H1 (cell line): Measurements from ENCODE around the gene GNGT2. TPM values are rescaled to one million over a fixed set of nuclear protein-coding genes. Genes with fewer than 3 reads are reported as not detected.

ENCODE experiments used
- CTCF ChIA-PET: fragments of 300-600 bp; sonication (Branson Sonifier 250); formaldehyde crosslinking; loops from one replicate; lab custom pipeline; 2021; ENCODE audit not compliant: partially characterized antibody; lab: Charles Lee
- POLR2A ChIA-PET: fragments of 300-600 bp; sonication (Branson Sonifier 250); formaldehyde crosslinking; loops from one replicate; lab custom pipeline; 2021; ENCODE audit warnings: inconsistent platforms; ENCODE audit not compliant: partially characterized antibody; lab: Charles Lee
- DNase-seq, 2 experiments: peaks; one replicate each; pipeline versions ENCODE4 v3.0.0 to v3.0.0-alpha.2; 2010 to 2022; ENCODE audit warnings: low spot score in 2 of 2, low read depth in 1 of 2, mixed read lengths in 1 of 2
- FAIRE-seq: peaks from 2 replicates; lab custom pipeline; 2011; peaks lifted over from hg19 to GRCh38; lab: Jason Lieb, UNC
- H2AFZ ChIP-seq: 2 replicates; pipeline ENCODE4 v1.8.1; 2012; ENCODE audit warnings: low read length, inconsistent platforms
- H2AK5ac ChIP-seq: 2 replicates; pipeline ENCODE4 v1.6.1; 2013; ENCODE audit warnings: low read depth, low read length
- H2BK120ac ChIP-seq: replicated peaks from 2 replicates; pipeline ENCODE3; 2013; ENCODE audit warnings: low read depth, low read length, inconsistent platforms
- H2BK12ac ChIP-seq: 2 replicates; pipeline ENCODE4 v1.6.1; 2013; ENCODE audit warnings: low read depth, low read length
- H2BK15ac ChIP-seq: 2 replicates; pipeline ENCODE4 v1.6.1; 2013; ENCODE audit warnings: low read length
- H2BK20ac ChIP-seq: 2 replicates; pipeline ENCODE4 v1.6.1; 2013; ENCODE audit warnings: low read length
- H2BK5ac ChIP-seq: 2 replicates; pipeline ENCODE4 v1.6.1; 2013; ENCODE audit warnings: low read depth, low read length
- H3K14ac ChIP-seq: 2 replicates; pipeline ENCODE4 v1.6.1; 2013; ENCODE audit warnings: inconsistent platforms; ENCODE audit not compliant: insufficient read length
- H3K18ac ChIP-seq: 2 replicates; pipeline ENCODE4 v1.6.1; 2013; ENCODE audit warnings: low read length; ENCODE audit errors: extremely low read depth
- H3K23ac ChIP-seq: 2 replicates; pipeline ENCODE4 v1.6.1; 2013; ENCODE audit warnings: inconsistent platforms; ENCODE audit not compliant: insufficient read length
- H3K23me2 ChIP-seq: 2 replicates; pipeline ENCODE4 v1.6.1; 2013; ENCODE audit warnings: low read depth, low read length
- H3K27ac ChIP-seq: 2 replicates; pipeline ENCODE4 v1.6.1; 2011; ENCODE audit warnings: low read depth, low read length, inconsistent platforms
- H3K27me3 ChIP-seq, 4 experiments: replicated peaks in 1 of 4; 1 replicate in 1 of 4; 2 replicates in 3 of 4; pipeline versions ENCODE4 v1.6.1 to v1.8.1; 2011 to 2013; ENCODE audit warnings: low read length in 3 of 4, mild to moderate bottlenecking in 3 of 4, inconsistent platforms in 2 of 4, mixed read lengths in 2 of 4, moderate library complexity in 1 of 4; ENCODE audit not compliant: control insufficient read depth in 3 of 4, insufficient read depth in 3 of 4; ENCODE audit errors: extremely low read depth in 1 of 4
- H3K36me3 ChIP-seq, 4 experiments: 2 replicates each; pipeline versions ENCODE4 v1.6.1 to v1.8.1; 2011 to 2013; ENCODE audit warnings: mild to moderate bottlenecking in 4 of 4, low read length in 3 of 4, moderate library complexity in 2 of 4, control low read depth in 1 of 4, inconsistent platforms in 1 of 4; ENCODE audit not compliant: insufficient read depth in 4 of 4, control insufficient read depth in 2 of 4
- H3K4ac ChIP-seq: replicated peaks from 2 replicates; pipeline ENCODE3; 2013; ENCODE audit warnings: low read length, low read depth, mixed read lengths, inconsistent platforms; ENCODE audit not compliant: insufficient read length
- H3K4me1 ChIP-seq, 4 experiments: replicated peaks in 1 of 4; 1 replicate in 1 of 4; 2 replicates in 3 of 4; pipeline versions ENCODE4 v1.6.1 to v1.8.1; 2011 to 2013; ENCODE audit warnings: low read length in 3 of 4, inconsistent platforms in 2 of 4, mixed read lengths in 1 of 4; ENCODE audit not compliant: insufficient read depth in 4 of 4, control insufficient read depth in 3 of 4
- H3K4me2 ChIP-seq, 2 experiments: 2 replicates each; pipeline versions ENCODE4 v1.6.1 to v1.8.1; 2011 to 2013; ENCODE audit warnings: low read depth in 2 of 2, low read length in 2 of 2, control low read depth in 1 of 2, inconsistent platforms in 1 of 2, mild to moderate bottlenecking in 1 of 2; ENCODE audit not compliant: insufficient read depth in 1 of 2
- H3K4me3 ChIP-seq, 4 experiments: fragments of 200-600, 300-600 bp in 1 of 4; sonication (generic), shearing (Covaris generic), sonication (Bioruptor Twin) in 1 of 4; 2 replicates each; pipeline versions ENCODE4 v1.5.1 to v1.8.1; 2011 to 2016; ENCODE audit warnings: low read length in 4 of 4, low read depth in 3 of 4, control low read depth in 2 of 4, inconsistent platforms in 2 of 4, mild to moderate bottlenecking in 2 of 4, mixed read lengths in 1 of 4, moderate library complexity in 1 of 4; ENCODE audit not compliant: insufficient read depth in 2 of 4; ENCODE audit errors: extremely low read depth in 1 of 4
- H3K56ac ChIP-seq: replicated peaks from 2 replicates; pipeline ENCODE3; 2013; ENCODE audit warnings: low read depth, mild to moderate bottlenecking, mixed read lengths, low read length, inconsistent platforms; ENCODE audit not compliant: insufficient read length
- H3K79me1 ChIP-seq: 2 replicates; pipeline ENCODE4 v1.6.1; 2013; ENCODE audit warnings: low read depth, low read length, control low read depth
- H3K79me2 ChIP-seq, 2 experiments: 2 replicates each; pipeline versions ENCODE4 v1.6.1 to v1.8.1; 2012 to 2013; ENCODE audit warnings: low read length in 2 of 2, mild to moderate bottlenecking in 2 of 2, inconsistent platforms in 1 of 2; ENCODE audit not compliant: insufficient read depth in 2 of 2, control insufficient read depth in 1 of 2
- H3K9ac ChIP-seq, 4 experiments: replicated peaks in 1 of 4; 1 replicate in 1 of 4; 2 replicates in 3 of 4; pipeline versions ENCODE4 v1.6.1 to v1.8.1; 2011 to 2013; ENCODE audit warnings: low read depth in 3 of 4, low read length in 3 of 4, control low read depth in 2 of 4, mild to moderate bottlenecking in 2 of 4, moderate library complexity in 2 of 4, inconsistent platforms in 1 of 4; ENCODE audit errors: extremely low read depth in 1 of 4
- H3K9me3 ChIP-seq, 2 experiments: 2 replicates each; pipeline versions ENCODE4 v1.6.1 to v1.8.1; 2012 to 2013; ENCODE audit warnings: mild to moderate bottlenecking in 2 of 2, moderate library complexity in 2 of 2, control low read depth in 1 of 2, inconsistent platforms in 1 of 2, low read depth in 1 of 2, low read length in 1 of 2, mixed read lengths in 1 of 2; ENCODE audit not compliant: insufficient read depth in 2 of 2
- H4K20me1 ChIP-seq, 2 experiments: replicated peaks in 1 of 2; 2 replicates each; pipeline versions ENCODE3 to v1.8.1; 2011 to 2013; ENCODE audit warnings: inconsistent platforms in 2 of 2, low read length in 2 of 2, mild to moderate bottlenecking in 1 of 2; ENCODE audit not compliant: insufficient read depth in 2 of 2, control insufficient read depth in 1 of 2
- H4K5ac ChIP-seq: 2 replicates; pipeline ENCODE4 v1.6.1; 2013; ENCODE audit warnings: low read length, low read depth, mixed read lengths, inconsistent platforms; ENCODE audit not compliant: insufficient read length
- H4K8ac ChIP-seq: 2 replicates; pipeline ENCODE4 v1.8.0; 2013; ENCODE audit warnings: mild to moderate bottlenecking, moderate library complexity, low read length, inconsistent platforms; ENCODE audit not compliant: insufficient read depth; ENCODE audit errors: extremely low read depth
- H4K91ac ChIP-seq: replicated peaks from 2 replicates; pipeline ENCODE3; 2013; ENCODE audit warnings: low read length, mixed read lengths, inconsistent platforms; ENCODE audit not compliant: insufficient read length
- CEBPB ChIP-seq: IDR thresholded peaks from 2 replicates; pipeline ENCODE4 v1.6.1; 2012; ENCODE audit warnings: low read depth, low read length
- MAFK ChIP-seq: IDR thresholded peaks from 2 replicates; pipeline ENCODE4 v1.6.1; 2012; ENCODE audit warnings: low read depth, mild to moderate bottlenecking, improper control_type of control experiment, low read length
- RXRA ChIP-seq: IDR thresholded peaks from 2 replicates; pipeline ENCODE4 v1.6.1; 2011; ENCODE audit warnings: low read depth, mild to moderate bottlenecking, low read length, moderate library complexity; ENCODE audit not compliant: insufficient read depth
- SIN3A ChIP-seq, 2 experiments: IDR thresholded peaks in 1 of 2; conservative IDR thresholded peaks in 1 of 2; 2 replicates each; pipeline ENCODE4 v1.6.1; 2011 to 2012; ENCODE audit warnings: low read length in 2 of 2, improper control_type of control experiment in 1 of 2, low read depth in 1 of 2, mild to moderate bottlenecking in 1 of 2
- WGBS, 2 experiments: shearing (Covaris generic) in 1 of 2; methylation state at CpG; one replicate each; pipeline versions ENCODE4 v1.1.6 to v1.1.7; 2013 to 2015; ENCODE audit warnings: low lambda C conversion rate in 2 of 2, mixed read lengths in 2 of 2, inconsistent platforms in 1 of 2, low coverage in 1 of 2, missing lambda C conversion rate in 1 of 2; ENCODE audit not compliant: insufficient replicate concordance in 2 of 2, insufficient coverage in 1 of 2, insufficient read length in 1 of 2; ENCODE audit errors: extremely low coverage in 1 of 2, missing lambda C conversion rate in 1 of 2; 5-methylcytosine and 5-hydroxymethylcytosine counted together
- polyA plus RNA-seq, 7 experiments: library from polyadenylated mRNA; depleted of rRNA in 3 of 7; stranded (reverse) in 5 of 7; unstranded in 2 of 7; fragments of >200 nt in 5 of 7; fragments of 200-250 nt in 2 of 7; gene quantifications; 1 replicate in 5 of 7; 2 replicates in 1 of 7; 4 replicates in 1 of 7; pipeline versions ENCODE4 v1.2.1 to v1.2.3, GENCODE V29; 2011 to 2013; ENCODE audit warnings: missing spikeins in 2 of 7, mixed read lengths in 2 of 7
- total RNA-seq: library from RNA; stranded (reverse); fragmentation: NEBNext Ultra II Directional; extraction: Animal tissue kit (Norgen Biotek cat#: 25700); gene quantifications from 2 replicates; pipeline ENCODE4 v1.2.1, GENCODE V29; 2021

The GNGT2 gene
- total and polyA plus RNA-seq, 2 of the 8 experiments (the other 6 are each of a cell fraction or from before 2014, with no cell fraction given), result 1.3 to 1.4 TPM

DNA sequence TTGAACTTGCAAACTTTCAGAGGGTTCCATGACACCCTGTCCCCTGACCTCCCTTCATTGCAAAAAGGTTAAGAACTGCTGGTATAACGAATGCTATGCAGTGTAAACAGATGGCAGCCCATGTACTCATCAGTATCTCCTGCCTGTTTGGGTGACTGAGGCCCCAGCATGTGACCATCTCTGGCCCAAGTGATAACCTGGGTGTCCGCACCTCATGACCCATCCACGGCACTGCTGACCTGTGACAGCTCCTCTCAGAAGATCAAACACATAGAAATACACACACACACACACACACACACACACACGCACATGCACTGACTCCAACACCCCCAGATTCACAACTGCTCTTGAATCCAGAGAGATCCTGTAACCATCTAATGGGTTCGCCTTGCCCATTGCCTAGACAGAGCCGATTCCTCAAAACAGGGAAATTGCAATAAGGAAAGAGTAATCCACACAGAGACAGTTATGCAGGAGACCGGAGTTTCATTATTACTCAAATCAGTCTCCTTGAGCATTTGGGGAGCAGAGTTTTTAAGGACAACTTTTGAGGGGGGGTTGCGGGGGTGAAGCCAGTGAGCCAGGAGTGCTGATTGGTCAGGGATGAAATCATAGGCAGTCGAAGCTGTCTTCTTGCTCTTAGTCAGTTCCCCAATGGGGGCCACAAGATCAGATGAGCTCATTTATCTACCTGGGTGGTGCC is 31.5 kb upstream of the GNGT2 start:
- no peak overlapping the region for H3K4me3 ChIP-seq
- H2AFZ ChIP-seq, result no peak overlapping the region
- no peak overlapping the region for H2AK5ac ChIP-seq
- no peak overlapping the region for H3K4ac ChIP-seq
- H3K4me2 ChIP-seq, result no peak overlapping the region
- no peaks in the 10 kb centered on the region for H4K20me1 ChIP-seq
- H3K4me1 ChIP-seq, result peaks cover 2 to 4% (median 4%) of the 10 kb centered on the region in 4 experiments; a peak in 5 of 7 replicates
- no peaks in the 10 kb centered on the region for H3K23me2 ChIP-seq
- no peak overlapping the region for H3K14ac ChIP-seq
- H3K9ac ChIP-seq, result no peak overlapping the region
- 85% methylated on average over 9 of the region's 9 CpGs; no CpG with 5 or more reads in 1 of the 2 experiments for WGBS, 2 experiments
- no peak overlapping the region for H2BK15ac ChIP-seq
- no peak overlapping the region for H4K5ac ChIP-seq
- no peak overlapping the region for H3K56ac ChIP-seq
- no peak overlapping the region for H4K91ac ChIP-seq
- no peak overlapping the region for H3K18ac ChIP-seq
- TF ChIP-seq RXRA (no peak), MAFK (no peak), CEBPB (no peak), SIN3A (conservative IDR thresholded peaks at IDR 0.05 in 1 of 2, IDR thresholded peaks at IDR 0.05 in 1 of 2; ENCODE audit: low read depth in 1 of 2, low read length in 2 of 2) (no peak)
- TF ChIP-seq, all 59 proteins: peak for 0
- FAIRE-seq (no peak), DNase-seq (no peak)
- Histone ChIP-seq H3K27me3 (no peaks in the 10 kb centered on the region), H3K36me3 (no peaks in the 10 kb centered on the region), H3K9me3 (no peaks in the 10 kb centered on the region), H3K79me2 (no peaks in the 10 kb centered on the region), H2BK12ac (no peak overlapping the region), H4K8ac (no peak overlapping the region), H2BK120ac (no peak overlapping the region), H2BK5ac (no peak overlapping the region), H3K27ac (no peak overlapping the region), H2BK20ac (no peak overlapping the region), H3K79me1 (no peaks in the 10 kb centered on the region), H3K23ac (no peak overlapping the region)
- POLR2A ChIA-PET, result no interaction called here
- CTCF ChIA-PET, result interaction anchor here (0.8 to 3.7 kb wide), 5 partner anchors 12 to 1559 kb away, joined by 5 to 15 read pairs (median 6); no protein-coding TSS in a partner anchor
